Measurements from ENCODE around the gene SETD7. TPM values are rescaled to one million over a fixed set of nuclear protein-coding genes. Genes with fewer than 3 reads are reported as not detected.

SETD7 gene
- total RNA-seq, 1 donor from 2014 or later = 11.1 TPM

DNA sequence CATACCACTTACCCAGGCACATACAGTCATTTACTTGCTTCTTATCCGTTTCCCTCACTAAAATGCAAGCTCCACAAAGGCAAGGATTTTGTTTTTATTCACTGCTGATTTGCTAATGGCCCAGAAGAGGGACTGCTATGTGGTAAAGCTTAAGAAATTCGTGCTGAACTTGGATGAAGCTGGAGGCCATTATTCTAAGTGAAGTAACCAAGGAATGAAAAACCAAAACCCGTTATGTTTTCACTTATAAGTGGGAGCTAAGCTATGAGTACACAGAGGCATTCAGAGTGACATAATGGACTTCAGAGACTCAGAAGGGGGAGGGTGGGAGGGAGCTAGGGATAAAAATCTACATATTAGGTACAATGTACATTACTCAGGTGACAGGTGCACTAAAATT, 54.9 kb downstream of the SETD7 start:
- Mint-ChIP-seq H3K27ac (no peak overlapping the region), H3K36me3 (ENCODE audit: low read depth) (peaks cover 14% of the 10 kb centered on the region), H3K4me3 (no peak overlapping the region), H3K4me1 (no peaks in the 10 kb centered on the region), H3K9me3 (peaks cover 3% of the 10 kb centered on the region), H3K27me3 (no peaks in the 10 kb centered on the region)
- POLR2A ChIA-PET = no interaction called here
- intact Hi-C loops (cut with micrococcal nuclease) = loop anchor here (2.0 kb wide), 1 partner anchor 46 kb away; the partner anchor contains the start of gene RAB33B
- TF ChIP-seq, protein P1, sequence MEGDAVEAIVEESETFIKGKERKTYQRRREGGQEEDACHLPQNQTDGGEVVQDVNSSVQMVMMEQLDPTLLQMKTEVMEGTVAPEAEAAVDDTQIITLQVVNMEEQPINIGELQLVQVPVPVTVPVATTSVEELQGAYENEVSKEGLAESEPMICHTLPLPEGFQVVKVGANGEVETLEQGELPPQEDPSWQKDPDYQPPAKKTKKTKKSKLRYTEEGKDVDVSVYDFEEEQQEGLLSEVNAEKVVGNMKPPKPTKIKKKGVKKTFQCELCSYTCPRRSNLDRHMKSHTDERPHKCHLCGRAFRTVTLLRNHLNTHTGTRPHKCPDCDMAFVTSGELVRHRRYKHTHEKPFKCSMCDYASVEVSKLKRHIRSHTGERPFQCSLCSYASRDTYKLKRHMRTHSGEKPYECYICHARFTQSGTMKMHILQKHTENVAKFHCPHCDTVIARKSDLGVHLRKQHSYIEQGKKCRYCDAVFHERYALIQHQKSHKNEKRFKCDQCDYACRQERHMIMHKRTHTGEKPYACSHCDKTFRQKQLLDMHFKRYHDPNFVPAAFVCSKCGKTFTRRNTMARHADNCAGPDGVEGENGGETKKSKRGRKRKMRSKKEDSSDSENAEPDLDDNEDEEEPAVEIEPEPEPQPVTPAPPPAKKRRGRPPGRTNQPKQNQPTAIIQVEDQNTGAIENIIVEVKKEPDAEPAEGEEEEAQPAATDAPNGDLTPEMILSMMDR (IDR thresholded peaks at IDR 0.05) = no peak
- DNase-seq (no peak), ATAC-seq (ENCODE audit: low read depth) (no peak)
- CTCF ChIA-PET = no interaction called here

DNA sequence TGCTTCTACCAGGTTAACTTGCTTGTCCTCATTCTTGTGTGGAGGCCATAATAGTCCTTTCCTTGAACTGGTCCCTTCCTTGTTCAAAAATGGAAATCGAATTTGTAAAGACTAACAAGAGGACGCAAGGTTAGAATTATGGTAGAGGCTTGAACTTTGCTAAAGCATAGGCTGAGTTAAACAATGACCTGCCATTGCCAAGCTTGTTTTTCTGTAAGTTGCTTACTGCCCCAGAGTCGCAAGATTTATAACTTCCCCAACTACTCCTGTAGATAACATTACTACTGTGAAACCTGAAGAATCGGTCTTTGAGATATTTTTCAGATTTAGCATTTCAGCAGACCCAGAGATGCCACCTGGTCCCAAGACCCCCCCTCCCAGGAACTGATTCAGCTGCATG, 56.8 kb downstream of the SETD7 start:
- ChIA-PET POLR2A (no interaction called here), CTCF (no interaction called here)
- intact Hi-C loops (cut with micrococcal nuclease) = no loop called here
- Mint-ChIP-seq H3K27ac (no peak overlapping the region), H3K36me3 (ENCODE audit: low read depth) (peaks cover 6% of the 10 kb centered on the region), H3K4me1 (no peaks in the 10 kb centered on the region), H3K4me3 (no peak overlapping the region), H3K9me3 (peaks cover 3% of the 10 kb centered on the region), H3K27me3 (no peaks in the 10 kb centered on the region)
- ATAC-seq (ENCODE audit: low read depth) (no peak), DNase-seq (no peak)
- TF ChIP-seq, protein P1 (IDR thresholded peaks at IDR 0.05) = no peak

DNA sequence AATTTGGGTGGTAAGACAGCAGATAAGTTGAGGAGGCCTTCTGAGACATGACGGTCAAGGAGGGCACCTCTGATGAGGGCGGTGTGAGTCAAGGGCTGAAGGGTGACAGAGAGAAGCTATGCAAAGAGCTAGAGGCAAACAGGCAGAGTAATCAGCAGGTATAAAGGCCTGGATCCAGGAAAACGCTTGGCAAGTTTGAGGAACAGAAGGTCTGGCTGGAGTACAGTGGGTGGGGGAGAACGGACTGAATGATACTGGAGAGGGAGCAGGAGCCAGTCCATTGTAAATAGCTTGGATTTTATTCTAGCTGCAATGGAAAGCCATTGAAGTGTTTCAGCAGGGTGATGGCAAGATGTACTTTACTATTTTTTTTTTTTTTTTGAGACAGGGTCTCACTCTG, 62.8 kb downstream of the SETD7 start:
- TF ChIP-seq, protein P1 (IDR thresholded peaks at IDR 0.05) = no peak
- POLR2A ChIA-PET = no interaction called here
- no peaks in the 10 kb centered on the region for H3K9me3 Mint-ChIP-seq
- no peak overlapping the region for H3K27ac Mint-ChIP-seq
- no peak for DNase-seq
- no peak overlapping the region for H3K4me3 Mint-ChIP-seq
- H3K27me3 Mint-ChIP-seq = no peaks in the 10 kb centered on the region
- CTCF ChIA-PET = no interaction called here
- ATAC-seq (ENCODE audit: low read depth) = no peak
- no peaks in the 10 kb centered on the region for H3K36me3 Mint-ChIP-seq (ENCODE audit: low read depth)
- H3K4me1 Mint-ChIP-seq = no peaks in the 10 kb centered on the region
- intact Hi-C loops (cut with micrococcal nuclease) = no loop called here

DNA sequence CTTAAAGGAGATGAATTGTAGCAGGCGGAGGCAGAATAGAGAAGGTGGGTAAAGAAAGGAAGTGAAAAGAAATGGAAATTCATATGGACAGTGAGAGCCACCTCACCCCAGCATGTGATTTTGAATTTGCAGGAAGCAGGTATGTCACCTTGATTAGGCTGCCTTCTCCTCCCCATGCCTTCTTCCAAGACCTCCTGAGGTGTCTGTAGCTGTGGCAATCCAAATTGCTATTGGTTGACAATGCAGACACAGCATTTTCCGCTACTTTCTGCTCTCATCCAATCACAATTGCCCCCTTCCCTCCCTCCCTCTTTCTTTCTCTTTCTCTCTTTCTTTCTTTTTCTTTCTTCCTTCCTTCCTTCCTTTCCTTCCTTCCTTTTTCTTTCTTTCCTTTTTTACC, 63.6 kb downstream of the SETD7 start:
- no peaks in the 10 kb centered on the region for H3K36me3 Mint-ChIP-seq (ENCODE audit: low read depth)
- TF ChIP-seq, protein P1 (IDR thresholded peaks at IDR 0.05) = no peak
- H3K9me3 Mint-ChIP-seq = no peaks in the 10 kb centered on the region
- H3K27me3 Mint-ChIP-seq = no peaks in the 10 kb centered on the region
- POLR2A ChIA-PET = no interaction called here
- no peak overlapping the region for H3K27ac Mint-ChIP-seq
- H3K4me3 Mint-ChIP-seq = no peak overlapping the region
- H3K4me1 Mint-ChIP-seq = no peaks in the 10 kb centered on the region
- no peak for ATAC-seq (ENCODE audit: low read depth)
- no peak for DNase-seq
- intact Hi-C loops (cut with micrococcal nuclease) = no loop called here
- CTCF ChIA-PET = no interaction called here

DNA sequence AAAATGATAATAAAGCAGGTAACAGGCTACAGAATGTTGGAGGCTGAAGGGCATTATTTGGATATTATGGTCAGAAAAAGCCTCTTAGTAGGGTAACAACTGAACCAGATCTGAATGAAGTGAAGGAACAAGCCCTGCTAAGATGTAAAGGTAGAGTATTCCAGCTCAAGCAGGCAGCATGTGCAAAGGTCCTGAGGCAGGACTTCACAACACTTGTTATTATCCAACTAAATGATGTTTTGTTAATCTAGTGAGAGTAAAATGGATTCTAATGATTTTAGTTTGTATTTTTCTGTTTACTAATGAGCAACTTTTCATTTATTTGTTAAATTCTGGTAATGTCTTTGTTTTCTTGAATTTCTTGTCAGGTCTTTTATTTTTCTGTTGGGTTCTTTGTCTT, 66.4 kb downstream of the SETD7 start:
- ATAC-seq (ENCODE audit: low read depth) (no peak), DNase-seq (no peak)
- H3K4me3 Mint-ChIP-seq = no peak overlapping the region
- no peaks in the 10 kb centered on the region for H3K36me3 Mint-ChIP-seq (ENCODE audit: low read depth)
- H3K27me3 Mint-ChIP-seq = no peaks in the 10 kb centered on the region
- no peaks in the 10 kb centered on the region for H3K4me1 Mint-ChIP-seq
- POLR2A ChIA-PET = no interaction called here
- H3K9me3 Mint-ChIP-seq = no peaks in the 10 kb centered on the region
- CTCF ChIA-PET = no interaction called here
- TF ChIP-seq, protein P1 (IDR thresholded peaks at IDR 0.05) = no peak
- H3K27ac Mint-ChIP-seq = no peak overlapping the region
- intact Hi-C loops (cut with micrococcal nuclease) = no loop called here

All from activated B cell treated with CpG ODN at 0.5 μM for 24 hours (primary cell).